RWPE2 (cell line): ENCODE data around the gene RFX3.

ENCODE experiments used
- ATAC-seq: fragments of 200-7000 bp; cut with Tn5 transposase; 3 replicates; pipeline ENCODE4 v1.9.1; 2021; ENCODE audit warnings: low read depth
- DNase-seq: peaks from one replicate; pipeline ENCODE4 v3.0.0-alpha.2; 2020; ENCODE audit warnings: low spot score
- H3K27ac ChIP-seq: fragments of 450-650 bp; 2 replicates; pipeline ENCODE4 v1.5.1; 2017; ENCODE audit warnings: mild to moderate bottlenecking; ENCODE audit not compliant: poor library complexity, severe bottlenecking
- H3K27me3 ChIP-seq: fragments of 250-450 bp; sonication (Bioruptor Pico); 2 replicates; pipeline ENCODE4 v1.5.1; 2021; ENCODE audit warnings: mild to moderate bottlenecking, moderate library complexity; ENCODE audit not compliant: insufficient read depth, poor library complexity, severe bottlenecking
- H3K36me3 ChIP-seq: fragments of 250-450 bp; sonication (Bioruptor Pico); 2 replicates; pipeline ENCODE4 v1.5.1; 2020; ENCODE audit warnings: low read depth, mild to moderate bottlenecking, moderate library complexity
- H3K4me1 ChIP-seq: fragments of 250-450 bp; sonication (Bioruptor Pico); 2 replicates; pipeline ENCODE4 v1.5.1; 2021; ENCODE audit warnings: mild to moderate bottlenecking, moderate library complexity; ENCODE audit not compliant: insufficient read depth, poor library complexity, severe bottlenecking
- H3K4me3 ChIP-seq: fragments of 250-450 bp; sonication (Bioruptor Pico); 2 replicates; pipeline ENCODE4 v1.5.1; 2021; ENCODE audit warnings: mild to moderate bottlenecking, moderate library complexity; ENCODE audit not compliant: severe bottlenecking
- H3K9me3 ChIP-seq: fragments of 250-450 bp; sonication (Bioruptor Pico); 2 replicates; pipeline ENCODE4 v1.5.1; 2021; ENCODE audit warnings: mild to moderate bottlenecking, moderate library complexity; ENCODE audit not compliant: severe bottlenecking
- CTCF ChIP-seq: fragments of 450-650 bp; IDR thresholded peaks from one replicate; pipeline ENCODE4 v1.5.1; 2017; ENCODE audit warnings: mild to moderate bottlenecking, moderate library complexity; ENCODE audit not compliant: poor library complexity, severe bottlenecking

Gene RFX3

GRCh38 chr9:3371842-3372241 is 154.0 kb downstream of the RFX3 start:
- no peaks in the 10 kb centered on the region for H3K9me3 ChIP-seq
- no peak overlapping the region for H3K27ac ChIP-seq
- no peaks in the 10 kb centered on the region for H3K4me1 ChIP-seq
- H3K4me3 ChIP-seq, result no peak overlapping the region
- no peak for TF ChIP-seq CTCF
- H3K36me3 ChIP-seq, result no peaks in the 10 kb centered on the region
- DNase-seq, result no peak
- ATAC-seq, result no peak
- no peaks in the 10 kb centered on the region for H3K27me3 ChIP-seq

GRCh38 chr9:3370715-3371114 is 155.1 kb downstream of the RFX3 start:
- H3K4me1 ChIP-seq, result no peaks in the 10 kb centered on the region
- DNase-seq (no peak), ATAC-seq (no peak)
- no peak for TF ChIP-seq CTCF
- H3K9me3 ChIP-seq, result no peaks in the 10 kb centered on the region
- no peak overlapping the region for H3K4me3 ChIP-seq
- H3K27me3 ChIP-seq, result no peaks in the 10 kb centered on the region
- no peak overlapping the region for H3K27ac ChIP-seq
- no peaks in the 10 kb centered on the region for H3K36me3 ChIP-seq

GRCh38 chr9:3367185-3367584 is 158.6 kb downstream of the RFX3 start:
- Histone ChIP-seq H3K27me3 (no peaks in the 10 kb centered on the region), H3K27ac (no peak overlapping the region), H3K36me3 (no peaks in the 10 kb centered on the region), H3K9me3 (no peaks in the 10 kb centered on the region), H3K4me3 (no peak overlapping the region), H3K4me1 (no peaks in the 10 kb centered on the region)
- DNase-seq, result no peak
- no peak for TF ChIP-seq CTCF
- no peak for ATAC-seq

- ATAC-seq (no peak), DNase-seq (no peak)
- no peak for TF ChIP-seq CTCF
- no peaks in the 10 kb centered on the region for H3K9me3 ChIP-seq
- H3K27ac ChIP-seq, result no peak overlapping the region
- H3K4me3 ChIP-seq, result no peak overlapping the region
- no peaks in the 10 kb centered on the region for H3K36me3 ChIP-seq
- H3K27me3 ChIP-seq, result no peaks in the 10 kb centered on the region
- H3K4me1 ChIP-seq, result no peaks in the 10 kb centered on the region
Observed at GRCh38 chr9:3361689-3362392, 164.0 kb downstream of the RFX3 start.

- no peaks in the 10 kb centered on the region for H3K4me1 ChIP-seq
- H3K27me3 ChIP-seq, result no peaks in the 10 kb centered on the region
- no peak for ATAC-seq
- H3K4me3 ChIP-seq, result no peak overlapping the region
- no peak overlapping the region for H3K27ac ChIP-seq
- H3K36me3 ChIP-seq, result no peaks in the 10 kb centered on the region
- DNase-seq, result no peak
- no peaks in the 10 kb centered on the region for H3K9me3 ChIP-seq
- no peak for TF ChIP-seq CTCF
Observed at GRCh38 chr9:3361116-3361515, 164.7 kb downstream of the RFX3 start.
